GM12892 (cell line): ENCODE measurements around the gene SLC6A17.

Experiments
- POLR2A ChIP-seq: IDR thresholded peaks from 2 replicates; pipeline ENCODE4 v1.6.1; 2011; ENCODE audit warnings: low read depth, low read length, control low read depth
- POLR2AphosphoS5 ChIP-seq: IDR thresholded peaks from 2 replicates; pipeline ENCODE4 v1.6.1; 2011; ENCODE audit warnings: low read depth, low read length, control low read depth

- TF ChIP-seq POLR2AphosphoS5 (no peak), POLR2A (no peak)
Measured at GRCh38 chr1:110237386-110238152, 87.3 kb downstream of the SLC6A17 start.
